Uterus (tissue), 4 donors: ENCODE measurements around the gene COPZ2. TPM values are rescaled to one million over a fixed set of nuclear protein-coding genes. Genes with fewer than 3 reads are reported as not detected.

Experiments used
- DNase-seq, 2 donors: peaks; one replicate each; pipeline ENCODE4 v3.0.0-alpha.2; 2019 to 2020
- H3K27ac ChIP-seq, 2 donors: fragments of 200-600 bp; sonication (generic); 1 replicate in 1 of 2; 2 replicates in 1 of 2; pipeline ENCODE4 v1.5.1; 2016 to 2018
- H3K27me3 ChIP-seq, 2 donors: fragments of 200-600 bp; sonication (generic); one replicate each; pipeline ENCODE4 v1.5.1; 2018 to 2019; ENCODE audit warnings: control low read depth in 1 of 2
- H3K36me3 ChIP-seq, 2 donors: fragments of 200-600 bp; sonication (generic); one replicate each; pipeline ENCODE4 v1.5.1; 2019; ENCODE audit warnings: control low read depth in 1 of 2
- H3K4me1 ChIP-seq, 2 donors: fragments of 200-600 bp; sonication (generic); one replicate each; pipeline ENCODE4 v1.5.1; 2018 to 2019; ENCODE audit warnings: control low read depth in 1 of 2
- H3K4me3 ChIP-seq, 2 donors: fragments of 200-600 bp; sonication (generic); 1 replicate in 1 of 2; 2 replicates in 1 of 2; pipeline ENCODE4 v1.5.1; 2018 to 2019; ENCODE audit warnings: mild to moderate bottlenecking in 1 of 2
- H3K9me3 ChIP-seq, 2 donors: fragments of 200-600 bp; sonication (generic); one replicate each; pipeline ENCODE4 v1.5.1; 2019; ENCODE audit warnings: control low read depth in 1 of 2
- POLR2A ChIP-seq, 2 donors: fragments of 450-650 bp; IDR thresholded peaks; one replicate each; pipeline ENCODE4 v1.6.1; 2016; ENCODE audit warnings: antibody characterized with exemption in 2 of 2, mild to moderate bottlenecking in 1 of 2, moderate library complexity in 1 of 2
- intact Hi-C: fragments of 100-400 bp; cut with DNase I; formaldehyde crosslinking; loops from one replicate; pipeline ENCODE4 v1.15.1; 2023; ENCODE audit warnings: low total_unique reads
- total RNA-seq, 4 donors: library from RNA; depleted of rRNA in 3 of 4; stranded (reverse); fragments of >200 nt in 3 of 4; gene quantifications; one replicate each; pipeline versions ENCODE4 v1.1.0 to v1.2.4, GENCODE V29; 2014 to 2023
- TF ChIP-seq, protein P1 (sequence below), 4 experiments: fragments of 200-600 bp in 2 of 4; fragments of 450-650 bp in 2 of 4; sonication (generic) in 2 of 4; IDR thresholded peaks; one replicate each; pipeline ENCODE4 v1.5.1; 2016 to 2019; ENCODE audit warnings: antibody characterized with exemption in 4 of 4, mild to moderate bottlenecking in 2 of 4, moderate library complexity in 1 of 4
- donor health status: DM: yes; HTN: yes; CAD: no.

The COPZ2 gene
- total RNA-seq, 4 donors from 2014 or later, result 12.9 to 82.7 (median 35.3) TPM

DNA sequence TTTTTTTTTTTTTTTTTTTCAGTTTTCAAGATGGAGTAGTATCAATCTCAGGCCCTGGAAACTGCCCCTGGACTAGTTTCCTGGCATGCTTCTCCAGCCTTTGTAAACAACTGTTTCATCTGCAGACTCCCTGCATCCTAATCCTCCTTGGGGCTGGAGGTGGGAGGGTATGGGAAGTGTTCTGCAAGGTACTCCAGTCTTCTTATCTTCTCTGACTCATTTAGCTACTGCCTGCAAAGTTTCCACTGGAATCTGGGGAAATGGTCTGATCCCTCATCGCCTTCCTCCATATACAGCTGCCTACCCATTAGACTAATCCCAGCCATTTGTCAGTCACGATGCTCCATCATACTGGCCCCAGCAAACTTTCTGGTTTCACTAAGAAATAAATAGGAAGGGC, 21.5 kb downstream of the COPZ2 start:
- H3K4me3 ChIP-seq, result no peak overlapping the region
- H3K36me3 ChIP-seq, result no peaks in the 10 kb centered on the region
- H3K27ac ChIP-seq, result no peak overlapping the region
- TF ChIP-seq, protein P1, sequence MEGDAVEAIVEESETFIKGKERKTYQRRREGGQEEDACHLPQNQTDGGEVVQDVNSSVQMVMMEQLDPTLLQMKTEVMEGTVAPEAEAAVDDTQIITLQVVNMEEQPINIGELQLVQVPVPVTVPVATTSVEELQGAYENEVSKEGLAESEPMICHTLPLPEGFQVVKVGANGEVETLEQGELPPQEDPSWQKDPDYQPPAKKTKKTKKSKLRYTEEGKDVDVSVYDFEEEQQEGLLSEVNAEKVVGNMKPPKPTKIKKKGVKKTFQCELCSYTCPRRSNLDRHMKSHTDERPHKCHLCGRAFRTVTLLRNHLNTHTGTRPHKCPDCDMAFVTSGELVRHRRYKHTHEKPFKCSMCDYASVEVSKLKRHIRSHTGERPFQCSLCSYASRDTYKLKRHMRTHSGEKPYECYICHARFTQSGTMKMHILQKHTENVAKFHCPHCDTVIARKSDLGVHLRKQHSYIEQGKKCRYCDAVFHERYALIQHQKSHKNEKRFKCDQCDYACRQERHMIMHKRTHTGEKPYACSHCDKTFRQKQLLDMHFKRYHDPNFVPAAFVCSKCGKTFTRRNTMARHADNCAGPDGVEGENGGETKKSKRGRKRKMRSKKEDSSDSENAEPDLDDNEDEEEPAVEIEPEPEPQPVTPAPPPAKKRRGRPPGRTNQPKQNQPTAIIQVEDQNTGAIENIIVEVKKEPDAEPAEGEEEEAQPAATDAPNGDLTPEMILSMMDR (IDR thresholded peaks at IDR 0.05), result no peak
- no peak for TF ChIP-seq POLR2A (IDR thresholded peaks at IDR 0.05)
- H3K4me1 ChIP-seq, result peaks cover 0 to 6% of the 10 kb centered on the region in 2 donors
- intact Hi-C loops, result no loop called here
- peaks cover 4 to 6% of the 10 kb centered on the region in 2 donors for H3K27me3 ChIP-seq
- DNase-seq, result no peak
- no peaks in the 10 kb centered on the region for H3K9me3 ChIP-seq

DNA sequence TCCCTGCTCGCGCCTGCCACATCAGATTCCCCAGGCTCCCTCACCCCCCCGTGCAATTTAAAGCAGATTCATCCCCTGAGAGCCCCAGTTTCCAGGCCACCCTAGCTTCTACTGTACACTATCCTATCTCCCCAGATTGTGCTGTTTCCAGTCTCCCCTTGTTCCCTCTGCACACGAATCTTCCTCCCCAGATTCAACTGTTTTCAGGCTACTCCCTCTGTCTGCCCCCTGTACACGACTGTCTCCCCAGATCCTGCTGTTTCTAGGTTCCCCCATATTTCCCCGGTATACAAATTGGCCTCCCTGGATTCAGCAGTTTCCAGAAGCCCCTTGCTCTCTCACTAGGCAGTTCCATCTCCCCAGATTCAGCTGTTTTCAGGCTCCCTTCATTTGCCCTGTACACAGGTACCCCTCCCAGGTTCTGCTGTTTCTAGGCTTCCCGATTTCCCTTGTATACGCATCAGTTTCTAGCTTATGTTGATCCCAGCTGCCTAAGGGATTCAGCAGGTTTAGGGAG, 22.9 kb downstream of the COPZ2 start:
- peaks cover 6 to 11% of the 10 kb centered on the region in 2 donors for H3K27me3 ChIP-seq
- no peak overlapping the region for H3K4me3 ChIP-seq
- intact Hi-C loops, result no loop called here
- H3K36me3 ChIP-seq, result no peaks in the 10 kb centered on the region
- peaks cover 0 to 6% of the 10 kb centered on the region in 2 donors for H3K4me1 ChIP-seq
- DNase-seq, result no peak
- no peak overlapping the region for H3K27ac ChIP-seq
- no peaks in the 10 kb centered on the region for H3K9me3 ChIP-seq
- TF ChIP-seq POLR2A (IDR thresholded peaks at IDR 0.05), result no peak
- TF ChIP-seq, protein P1 (IDR thresholded peaks at IDR 0.05), result no peak

DNA sequence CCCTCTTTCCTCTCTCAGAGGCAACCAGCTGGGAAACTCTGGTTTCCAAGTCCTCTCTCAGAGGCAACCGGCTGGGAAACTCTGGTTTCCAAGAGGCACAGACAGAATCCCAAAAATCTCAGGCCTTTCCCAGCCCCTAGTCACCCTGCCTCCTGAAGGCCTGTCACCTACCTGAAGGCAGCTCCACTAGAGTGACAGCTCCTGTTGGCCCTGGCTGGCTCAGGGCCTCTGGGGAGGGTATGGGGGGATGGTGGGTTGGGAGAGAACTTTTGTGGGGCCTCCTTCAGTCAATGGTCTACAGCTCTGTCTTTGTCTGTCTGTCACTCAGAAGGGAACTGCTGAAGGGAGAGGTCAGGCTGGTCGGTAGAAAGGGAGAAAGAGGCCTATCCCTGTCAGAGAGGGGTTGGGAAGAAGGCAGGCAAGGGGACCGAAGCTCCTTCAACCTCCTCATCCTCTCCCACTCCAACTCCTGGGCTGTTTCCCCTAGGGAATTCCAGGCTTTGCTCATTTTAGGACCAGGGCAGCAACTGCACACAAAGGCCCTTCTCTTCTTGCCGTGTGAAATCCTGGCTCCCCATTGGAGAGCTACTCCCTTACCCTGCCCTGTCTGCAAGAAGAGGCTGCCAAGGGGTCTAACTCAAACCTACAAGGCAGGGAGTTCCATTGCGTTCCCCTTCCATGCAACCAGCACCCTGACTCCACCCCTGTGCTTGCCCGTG, 23.6 kb downstream of the COPZ2 start:
- no peaks in the 10 kb centered on the region for H3K9me3 ChIP-seq
- no peak overlapping the region for H3K4me3 ChIP-seq
- peaks cover 0 to 6% of the 10 kb centered on the region in 2 donors for H3K4me1 ChIP-seq
- no peak overlapping the region for H3K27ac ChIP-seq
- H3K36me3 ChIP-seq, result no peaks in the 10 kb centered on the region
- intact Hi-C loops, result no loop called here
- H3K27me3 ChIP-seq, result peaks cover 6 to 11% of the 10 kb centered on the region in 2 donors
- TF ChIP-seq, protein P1 (IDR thresholded peaks at IDR 0.05), result no peak
- DNase-seq, result no peak

DNA sequence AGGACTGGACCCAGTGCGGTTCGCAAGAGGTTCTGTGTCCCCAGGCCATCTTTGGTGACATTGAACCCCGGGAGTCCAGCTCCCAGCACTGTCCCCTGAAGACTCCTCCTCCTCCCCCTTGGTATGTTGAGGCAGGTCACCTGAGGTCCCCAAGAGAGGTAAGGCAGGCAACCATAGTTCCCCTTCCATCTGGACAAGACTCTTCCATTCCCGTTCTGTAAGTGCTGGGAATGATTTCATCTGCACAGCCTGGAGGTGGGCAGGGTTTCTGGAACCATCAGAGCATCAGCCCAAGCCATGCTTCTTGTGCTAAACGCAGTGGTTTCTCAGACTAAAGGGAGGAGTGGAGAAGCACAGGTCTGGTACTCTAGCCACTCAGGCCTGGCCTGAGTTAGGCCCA, 24.9 kb downstream of the COPZ2 start:
- no peak for DNase-seq
- peaks cover 6 to 11% of the 10 kb centered on the region in 2 donors for H3K27me3 ChIP-seq
- H3K27ac ChIP-seq, result no peak overlapping the region
- no peak overlapping the region for H3K4me3 ChIP-seq
- intact Hi-C loops, result no loop called here
- no peaks in the 10 kb centered on the region for H3K9me3 ChIP-seq
- TF ChIP-seq, protein P1 (IDR thresholded peaks at IDR 0.05), result no peak
- no peak for TF ChIP-seq POLR2A (IDR thresholded peaks at IDR 0.05)
- no peaks in the 10 kb centered on the region for H3K36me3 ChIP-seq
- peaks cover 0 to 6% of the 10 kb centered on the region in 2 donors for H3K4me1 ChIP-seq

DNA sequence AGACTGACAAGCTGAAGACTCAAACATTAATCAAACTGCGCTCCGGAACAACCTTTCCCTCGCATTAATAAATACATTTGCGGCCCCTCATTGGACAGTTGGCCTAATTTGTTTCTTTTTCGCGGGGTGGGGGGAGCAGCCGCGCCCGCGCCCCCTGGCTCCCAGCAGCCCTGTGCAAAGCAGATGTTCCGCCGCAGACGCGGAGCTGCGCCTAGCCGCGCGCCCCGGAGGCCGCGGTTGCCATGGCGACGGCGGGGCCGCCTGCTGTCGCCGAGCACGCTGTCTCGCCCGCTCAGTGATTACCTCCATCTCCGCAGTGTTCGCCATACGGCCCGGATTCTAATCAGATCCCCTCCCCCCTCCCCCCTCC, 25.5 kb downstream of the COPZ2 start:
- H3K27me3 ChIP-seq, result peaks cover 6 to 11% of the 10 kb centered on the region in 2 donors
- H3K36me3 ChIP-seq, result no peaks in the 10 kb centered on the region
- H3K4me3 ChIP-seq, result peak overlapping the region in 1 of 2 donors; percentile 10
- peaks cover 0 to 6% of the 10 kb centered on the region in 2 donors for H3K4me1 ChIP-seq
- TF ChIP-seq POLR2A (IDR thresholded peaks at IDR 0.05), result no peak
- no peaks in the 10 kb centered on the region for H3K9me3 ChIP-seq
- intact Hi-C loops, result no loop called here
- H3K27ac ChIP-seq, result no peak overlapping the region
- DNase-seq, result no peak
